HEK293 (cell line): ENCODE measurements around the gene SLC26A4.

ENCODE experiments used
- CTCF ChIP-seq: fragments of 450-650 bp; formaldehyde crosslinking; IDR thresholded peaks from 2 replicates; pipeline ENCODE4 v1.5.1; 2016; ENCODE audit warnings: missing biosample characterization, missing genetic modification characterization
- ELK4 ChIP-seq: IDR thresholded peaks from 2 replicates; pipeline ENCODE4 v1.6.1; 2011; ENCODE audit warnings: mild to moderate bottlenecking, low read depth, low read length, borderline replicate concordance
- FEZF1 ChIP-seq: fragments of 450-650 bp; formaldehyde crosslinking; IDR thresholded peaks from 2 replicates; pipeline ENCODE4 v1.5.1; 2016; ENCODE audit warnings: missing biosample characterization, missing genetic modification characterization
- INSM2 ChIP-seq: fragments of 450-650 bp; formaldehyde crosslinking; IDR thresholded peaks from 2 replicates; pipeline ENCODE4 v1.5.1; 2016; ENCODE audit warnings: missing biosample characterization, missing genetic modification characterization
- PRDM10 ChIP-seq: fragments of 450-650 bp; formaldehyde crosslinking; IDR thresholded peaks from 2 replicates; pipeline ENCODE4 v1.5.1; 2016; ENCODE audit warnings: missing biosample characterization, missing genetic modification characterization
- REST ChIP-seq: fragments of 450-650 bp; formaldehyde crosslinking; IDR thresholded peaks from 2 replicates; pipeline ENCODE4 v1.5.1; 2016; ENCODE audit warnings: missing biosample characterization, missing genetic modification characterization
- ZBTB1 ChIP-seq: fragments of 450-650 bp; formaldehyde crosslinking; IDR thresholded peaks from 2 replicates; pipeline ENCODE4 v1.5.1; 2016; ENCODE audit warnings: missing biosample characterization, missing genetic modification characterization
- ZBTB6 ChIP-seq: fragments of 450-650 bp; formaldehyde crosslinking; IDR thresholded peaks from 2 replicates; pipeline ENCODE4 v1.5.1; 2017; ENCODE audit warnings: missing biosample characterization, missing genetic modification characterization
- ZNF23 ChIP-seq: fragments of 450-650 bp; formaldehyde crosslinking; IDR thresholded peaks from 2 replicates; pipeline ENCODE4 v1.5.1; 2016; ENCODE audit warnings: missing biosample characterization, missing genetic modification characterization, borderline replicate concordance
- ZNF248 ChIP-seq: fragments of 450-650 bp; formaldehyde crosslinking; IDR thresholded peaks from 2 replicates; pipeline ENCODE4 v1.5.1; 2017; ENCODE audit warnings: missing biosample characterization, missing genetic modification characterization
- ZNF530 ChIP-seq: fragments of 450-650 bp; formaldehyde crosslinking; IDR thresholded peaks from 2 replicates; pipeline ENCODE4 v1.5.1; 2016; ENCODE audit warnings: low read depth, missing biosample characterization, missing genetic modification characterization
- ZNF660 ChIP-seq: fragments of 450-650 bp; IDR thresholded peaks from 2 replicates; pipeline ENCODE4 v1.5.1; 2018; ENCODE audit warnings: missing biosample characterization, mild to moderate bottlenecking, missing genetic modification characterization

- TF ChIP-seq ZNF530 (tag by site-specific recombination): no peak
- TF ChIP-seq CTCF (tag by site-specific recombination): no peak
- TF ChIP-seq ZBTB6 (tag by site-specific recombination): no peak
- TF ChIP-seq ZNF660 (tag by site-specific recombination): no peak
- no peak for TF ChIP-seq ZNF248 (tag by site-specific recombination)
- TF ChIP-seq ZNF23 (tag by site-specific recombination): no peak
- TF ChIP-seq ZBTB1 (tag by site-specific recombination): no peak
- no peak for TF ChIP-seq INSM2 (tag by site-specific recombination)
- no peak for TF ChIP-seq FEZF1
- no peak for TF ChIP-seq PRDM10 (tag by site-specific recombination)
- no peak for TF ChIP-seq ELK4
- TF ChIP-seq REST (tag by site-specific recombination): no peak
Observed at GRCh38 chr7:107758667-107759066, 98.0 kb downstream of the SLC26A4 start.
